Measurements from ENCODE around the gene FITM1. TPM values are rescaled to one million over a fixed set of nuclear protein-coding genes. Genes with fewer than 3 reads are reported as not detected.

FITM1 gene
- total RNA-seq, 1 experiment from 2014 or later, result 0.46 TPM

DNA sequence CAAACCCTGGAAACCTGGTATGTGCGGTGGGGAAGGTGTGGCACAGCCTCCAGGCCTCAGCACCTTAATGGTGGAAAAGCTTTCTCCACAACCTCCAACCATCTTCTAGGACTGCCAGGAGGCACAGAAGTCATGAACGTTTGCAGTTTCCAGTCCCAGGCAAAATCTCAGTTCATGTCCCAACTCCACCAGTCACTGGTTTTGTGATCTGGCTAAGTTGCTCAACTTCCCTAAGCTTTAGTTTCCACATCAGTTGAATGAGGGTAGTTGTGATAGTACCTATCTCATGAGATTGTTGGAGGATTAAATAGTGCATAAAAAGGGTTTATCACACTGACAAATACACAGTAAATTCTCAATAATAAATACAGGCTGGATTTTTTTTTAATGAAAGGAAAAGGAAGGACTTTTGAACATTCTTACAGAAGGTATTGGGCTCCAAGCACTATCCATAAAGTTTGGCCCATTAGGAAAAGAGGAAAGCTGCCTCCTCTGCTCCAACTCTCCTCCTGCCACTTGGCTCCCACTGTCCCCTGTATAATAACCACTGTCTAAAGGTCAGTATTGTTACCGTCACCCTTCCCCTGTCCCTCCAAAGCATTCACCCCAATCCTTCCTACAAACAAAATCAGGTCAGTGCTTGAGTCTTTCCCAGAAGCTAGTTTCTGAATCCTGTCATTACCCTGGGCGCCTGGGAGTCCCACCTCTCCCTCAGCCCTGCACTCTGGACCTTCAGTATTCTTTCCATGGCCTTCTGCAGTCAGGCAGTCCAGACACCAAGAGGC, 30.1 kb upstream of the FITM1 start:
- TSS peak; percentile 16 for BruUV-seq (replicated peaks)
- H3K27ac ChIP-seq (ENCODE audit: low read length), result no peak overlapping the region
- H3K4me3 ChIP-seq (ENCODE audit: low read depth in 2 of 2, low read length in 2 of 2), result no peak overlapping the region
- POLR2A ChIA-PET, result no interaction called here
- no peaks in the 10 kb centered on the region for H3K27me3 ChIP-seq (ENCODE audit: control insufficient read depth, insufficient read depth, low read length)
- no peaks in the 10 kb centered on the region; the same call in 1 of the 2 replicates for H3K4me1 ChIP-seq (ENCODE audit: control insufficient read depth, insufficient read depth, low read length)
- no peaks in the 10 kb centered on the region for H3K36me3 ChIP-seq (ENCODE audit: control insufficient read depth, insufficient read depth, low read length)
- no peak for DNase-seq (ENCODE audit: low read depth, low spot score)
- no peaks in the 10 kb centered on the region for H3K9me3 ChIP-seq (ENCODE audit: control insufficient read depth, insufficient read depth, low read depth, low read length)
- TF ChIP-seq, protein P1, sequence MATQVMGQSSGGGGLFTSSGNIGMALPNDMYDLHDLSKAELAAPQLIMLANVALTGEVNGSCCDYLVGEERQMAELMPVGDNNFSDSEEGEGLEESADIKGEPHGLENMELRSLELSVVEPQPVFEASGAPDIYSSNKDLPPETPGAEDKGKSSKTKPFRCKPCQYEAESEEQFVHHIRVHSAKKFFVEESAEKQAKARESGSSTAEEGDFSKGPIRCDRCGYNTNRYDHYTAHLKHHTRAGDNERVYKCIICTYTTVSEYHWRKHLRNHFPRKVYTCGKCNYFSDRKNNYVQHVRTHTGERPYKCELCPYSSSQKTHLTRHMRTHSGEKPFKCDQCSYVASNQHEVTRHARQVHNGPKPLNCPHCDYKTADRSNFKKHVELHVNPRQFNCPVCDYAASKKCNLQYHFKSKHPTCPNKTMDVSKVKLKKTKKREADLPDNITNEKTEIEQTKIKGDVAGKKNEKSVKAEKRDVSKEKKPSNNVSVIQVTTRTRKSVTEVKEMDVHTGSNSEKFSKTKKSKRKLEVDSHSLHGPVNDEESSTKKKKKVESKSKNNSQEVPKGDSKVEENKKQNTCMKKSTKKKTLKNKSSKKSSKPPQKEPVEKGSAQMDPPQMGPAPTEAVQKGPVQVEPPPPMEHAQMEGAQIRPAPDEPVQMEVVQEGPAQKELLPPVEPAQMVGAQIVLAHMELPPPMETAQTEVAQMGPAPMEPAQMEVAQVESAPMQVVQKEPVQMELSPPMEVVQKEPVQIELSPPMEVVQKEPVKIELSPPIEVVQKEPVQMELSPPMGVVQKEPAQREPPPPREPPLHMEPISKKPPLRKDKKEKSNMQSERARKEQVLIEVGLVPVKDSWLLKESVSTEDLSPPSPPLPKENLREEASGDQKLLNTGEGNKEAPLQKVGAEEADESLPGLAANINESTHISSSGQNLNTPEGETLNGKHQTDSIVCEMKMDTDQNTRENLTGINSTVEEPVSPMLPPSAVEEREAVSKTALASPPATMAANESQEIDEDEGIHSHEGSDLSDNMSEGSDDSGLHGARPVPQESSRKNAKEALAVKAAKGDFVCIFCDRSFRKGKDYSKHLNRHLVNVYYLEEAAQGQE (IDR thresholded peaks at IDR 0.05; ENCODE audit: insufficient read depth in 1 of 2, low read depth in 2 of 2, low read length in 1 of 2), result no peak
- TF ChIP-seq, protein P2, sequence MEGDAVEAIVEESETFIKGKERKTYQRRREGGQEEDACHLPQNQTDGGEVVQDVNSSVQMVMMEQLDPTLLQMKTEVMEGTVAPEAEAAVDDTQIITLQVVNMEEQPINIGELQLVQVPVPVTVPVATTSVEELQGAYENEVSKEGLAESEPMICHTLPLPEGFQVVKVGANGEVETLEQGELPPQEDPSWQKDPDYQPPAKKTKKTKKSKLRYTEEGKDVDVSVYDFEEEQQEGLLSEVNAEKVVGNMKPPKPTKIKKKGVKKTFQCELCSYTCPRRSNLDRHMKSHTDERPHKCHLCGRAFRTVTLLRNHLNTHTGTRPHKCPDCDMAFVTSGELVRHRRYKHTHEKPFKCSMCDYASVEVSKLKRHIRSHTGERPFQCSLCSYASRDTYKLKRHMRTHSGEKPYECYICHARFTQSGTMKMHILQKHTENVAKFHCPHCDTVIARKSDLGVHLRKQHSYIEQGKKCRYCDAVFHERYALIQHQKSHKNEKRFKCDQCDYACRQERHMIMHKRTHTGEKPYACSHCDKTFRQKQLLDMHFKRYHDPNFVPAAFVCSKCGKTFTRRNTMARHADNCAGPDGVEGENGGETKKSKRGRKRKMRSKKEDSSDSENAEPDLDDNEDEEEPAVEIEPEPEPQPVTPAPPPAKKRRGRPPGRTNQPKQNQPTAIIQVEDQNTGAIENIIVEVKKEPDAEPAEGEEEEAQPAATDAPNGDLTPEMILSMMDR (IDR thresholded peaks at IDR 0.05), result no peak
- in situ Hi-C loops (cut with HindIII; ENCODE audit: low pct_unique_long_range_greater_than_20kb, low sequenced_read_pairs), result no loop called here
- intact Hi-C loops (cut with micrococcal nuclease; ENCODE audit: unreplicated experiment), result no loop called here
- CTCF ChIA-PET, result no interaction called here
- no peak for ATAC-seq

DNA sequence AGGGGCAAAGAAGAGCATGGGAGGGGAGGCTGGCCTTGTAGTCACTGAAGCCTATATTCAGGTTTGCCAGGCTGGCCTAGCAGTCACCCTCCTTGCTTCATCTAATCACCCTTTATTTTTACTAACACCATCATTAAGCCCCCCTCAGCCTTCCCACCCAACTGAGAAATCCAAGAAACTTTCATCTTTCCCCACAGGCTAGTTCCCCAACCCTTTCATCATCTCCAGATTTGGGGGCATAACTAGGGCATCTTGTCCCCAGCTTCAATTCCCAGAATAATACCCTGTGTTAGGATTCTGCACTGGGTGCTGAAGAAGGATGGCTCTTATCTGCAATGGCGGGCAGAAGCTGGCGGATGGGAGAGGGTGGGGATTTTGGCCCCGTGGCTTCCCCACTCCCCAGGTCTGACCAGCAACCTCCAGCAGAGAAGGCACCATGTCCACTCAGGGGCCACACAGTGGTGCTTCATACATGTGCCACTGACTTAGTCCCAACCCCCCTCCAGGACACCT, 29.4 kb upstream of the FITM1 start:
- no peaks in the 10 kb centered on the region for H3K36me3 ChIP-seq (ENCODE audit: control insufficient read depth, insufficient read depth, low read length)

More for the DNA sequence above, 29.4 kb upstream of the FITM1 start:
- in situ Hi-C loops (cut with HindIII; ENCODE audit: low pct_unique_long_range_greater_than_20kb, low sequenced_read_pairs), result no loop called here
- DNase-seq (ENCODE audit: low read depth, low spot score) (no peak), ATAC-seq (no peak)
- no TSS peak for BruUV-seq (replicated peaks)
- TF ChIP-seq, protein P2 (IDR thresholded peaks at IDR 0.05), result no peak
- TF ChIP-seq TCF7L2 (IDR thresholded peaks at IDR 0.05; ENCODE audit: low read depth, low read length), result no peak
- TF ChIP-seq SIN3A (IDR thresholded peaks at IDR 0.05; ENCODE audit: borderline replicate concordance, insufficient read depth, low read depth, low read length), result no peak
- TF ChIP-seq POLR2AphosphoS5 (IDR thresholded peaks at IDR 0.05; ENCODE audit: low read depth, low read length), result no peak
- TF ChIP-seq, protein P1 (IDR thresholded peaks at IDR 0.05; ENCODE audit: insufficient read depth in 1 of 2, low read depth in 2 of 2, low read length in 1 of 2), result no peak
- H3K9me3 ChIP-seq (ENCODE audit: control insufficient read depth, insufficient read depth, low read depth, low read length), result no peaks in the 10 kb centered on the region
- no peaks in the 10 kb centered on the region for H3K4me1 ChIP-seq (ENCODE audit: control insufficient read depth, insufficient read depth, low read length)
- H3K4me3 ChIP-seq (ENCODE audit: low read depth in 2 of 2, low read length in 2 of 2), result no peak overlapping the region
- H3K27me3 ChIP-seq (ENCODE audit: control insufficient read depth, insufficient read depth, low read length), result no peaks in the 10 kb centered on the region
- intact Hi-C loops (cut with micrococcal nuclease; ENCODE audit: unreplicated experiment), result no loop called here
- ChIA-PET CTCF (no interaction called here), POLR2A (no interaction called here)
- H3K27ac ChIP-seq (ENCODE audit: low read length), result no peak overlapping the region

Measured in Panc1 (cell line).